GM12891 (cell line): ENCODE measurements around the gene OR56A5.

Experiments used
- DNase-seq: peaks from one replicate; pipeline ENCODE4 v3.0.0; 2011; ENCODE audit warnings: low spot score; ENCODE audit not compliant: insufficient read length
- FAIRE-seq: peaks from 2 replicates; lab custom pipeline; 2011; peaks lifted over from hg19 to GRCh38; lab: Jason Lieb, UNC
- PAX5 ChIP-seq: IDR thresholded peaks from 2 replicates; pipeline ENCODE4 v1.6.1; 2011; ENCODE audit warnings: low read length, moderate library complexity, mild to moderate bottlenecking; ENCODE audit not compliant: insufficient read depth, severe bottlenecking
- POLR2A ChIP-seq: IDR thresholded peaks from 2 replicates; pipeline ENCODE4 v1.6.1; 2011; ENCODE audit warnings: low read depth, low read length, control low read depth
- POLR2AphosphoS5 ChIP-seq: IDR thresholded peaks from 2 replicates; pipeline ENCODE4 v1.6.1; 2011; ENCODE audit warnings: low read depth, low read length, control low read depth
- POU2F2 ChIP-seq: IDR thresholded peaks from 2 replicates; pipeline ENCODE4 v1.6.1; 2011; ENCODE audit warnings: low read depth, mild to moderate bottlenecking, control low read depth, low read length, moderate library complexity
- SPI1 ChIP-seq: IDR thresholded peaks from 2 replicates; pipeline ENCODE4 v1.6.1; 2011; ENCODE audit warnings: low read depth, low read length, control low read depth
- TAF1 ChIP-seq: IDR thresholded peaks from 2 replicates; pipeline ENCODE4 v1.6.1; 2011; ENCODE audit warnings: low read depth, low read length, control low read depth

OR56A5 gene

DNA sequence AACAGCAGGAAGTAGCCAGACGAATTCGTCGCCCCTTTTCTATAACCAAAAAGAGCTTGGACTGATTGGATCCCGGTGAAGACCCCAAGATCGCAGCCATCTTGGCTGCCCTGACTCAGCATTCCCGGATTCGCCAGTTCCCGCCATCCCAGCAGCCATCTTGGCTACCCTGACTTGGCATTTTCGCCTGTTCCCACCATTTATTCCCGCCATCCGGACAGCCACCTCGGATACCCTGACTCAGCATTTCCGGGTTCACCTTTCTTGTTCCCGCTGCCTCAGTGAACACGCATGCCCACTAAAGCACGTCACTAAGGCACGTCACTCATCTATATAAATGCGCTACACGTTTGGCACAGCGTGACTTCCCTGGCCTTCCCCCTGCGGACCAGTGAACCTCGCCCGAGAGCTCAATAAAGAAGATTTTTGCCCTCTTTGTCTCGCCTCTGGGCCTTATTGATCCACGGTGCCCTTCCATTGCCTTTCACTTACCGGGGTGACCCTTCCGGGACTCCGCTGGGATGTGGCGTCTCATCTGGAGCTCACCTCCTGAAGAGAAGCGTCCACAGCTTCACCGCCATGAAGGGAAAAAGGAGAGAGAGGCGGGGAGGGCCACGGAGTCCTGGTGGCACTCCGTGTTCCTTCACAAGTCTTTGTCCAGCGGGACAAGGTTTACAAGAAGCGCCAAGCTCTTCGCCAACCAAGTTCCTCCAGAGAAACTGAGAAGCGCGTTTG is 30.3 kb downstream of the OR56A5 start:
- FAIRE-seq (no peak), DNase-seq (no peak)
- TF ChIP-seq SPI1 (no peak), POU2F2 (no peak), TAF1 (no peak), PAX5 (no peak)

- no peak for DNase-seq
- FAIRE-seq, result no peak
- no peak for TF ChIP-seq POLR2A
- no peak for TF ChIP-seq SPI1
- no peak for TF ChIP-seq POU2F2
- no peak for TF ChIP-seq POLR2AphosphoS5
- no peak for TF ChIP-seq TAF1
- no peak for TF ChIP-seq PAX5
Observed at GRCh38 chr11:5933116-5933515, 35.2 kb downstream of the OR56A5 start.

- DNase-seq (no peak), FAIRE-seq (no peak)
- TF ChIP-seq TAF1 (no peak), PAX5 (no peak), POU2F2 (no peak), POLR2A (no peak), SPI1 (no peak), POLR2AphosphoS5 (no peak)
Observed at GRCh38 chr11:5932671-5933070, 35.6 kb downstream of the OR56A5 start.

GRCh38 chr11:5931061-5931460 is 37.2 kb downstream of the OR56A5 start:
- FAIRE-seq (no peak), DNase-seq (no peak)
- no peak for TF ChIP-seq POLR2AphosphoS5
- no peak for TF ChIP-seq SPI1
- no peak for TF ChIP-seq TAF1
- no peak for TF ChIP-seq POLR2A
- TF ChIP-seq POU2F2, result no peak
- TF ChIP-seq PAX5, result no peak

DNA sequence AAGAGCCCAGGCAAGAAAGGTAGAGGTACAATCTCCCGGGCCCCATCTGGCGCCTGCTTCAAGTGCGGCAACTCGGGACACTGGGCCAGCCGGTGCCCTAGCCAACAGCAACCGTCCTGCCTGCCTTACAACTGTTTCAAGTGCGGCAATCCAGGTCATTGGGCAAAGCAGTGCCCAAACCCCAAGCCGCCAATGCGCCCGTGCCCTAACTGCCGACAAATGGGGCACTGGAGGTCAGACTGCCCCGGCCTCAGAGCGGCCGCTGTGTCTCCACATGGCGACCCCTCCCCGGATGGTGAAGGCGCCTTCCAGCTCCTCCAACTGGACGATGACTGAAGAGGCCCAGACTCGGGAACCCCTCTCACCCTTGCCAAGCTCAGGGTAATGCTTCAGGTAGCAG is 37.7 kb downstream of the OR56A5 start:
- DNase-seq (no peak), FAIRE-seq (no peak)
- no peak for TF ChIP-seq PAX5
- no peak for TF ChIP-seq POU2F2
- no peak for TF ChIP-seq TAF1
- TF ChIP-seq POLR2A, result no peak
- TF ChIP-seq SPI1, result no peak
- TF ChIP-seq POLR2AphosphoS5, result no peak

DNA sequence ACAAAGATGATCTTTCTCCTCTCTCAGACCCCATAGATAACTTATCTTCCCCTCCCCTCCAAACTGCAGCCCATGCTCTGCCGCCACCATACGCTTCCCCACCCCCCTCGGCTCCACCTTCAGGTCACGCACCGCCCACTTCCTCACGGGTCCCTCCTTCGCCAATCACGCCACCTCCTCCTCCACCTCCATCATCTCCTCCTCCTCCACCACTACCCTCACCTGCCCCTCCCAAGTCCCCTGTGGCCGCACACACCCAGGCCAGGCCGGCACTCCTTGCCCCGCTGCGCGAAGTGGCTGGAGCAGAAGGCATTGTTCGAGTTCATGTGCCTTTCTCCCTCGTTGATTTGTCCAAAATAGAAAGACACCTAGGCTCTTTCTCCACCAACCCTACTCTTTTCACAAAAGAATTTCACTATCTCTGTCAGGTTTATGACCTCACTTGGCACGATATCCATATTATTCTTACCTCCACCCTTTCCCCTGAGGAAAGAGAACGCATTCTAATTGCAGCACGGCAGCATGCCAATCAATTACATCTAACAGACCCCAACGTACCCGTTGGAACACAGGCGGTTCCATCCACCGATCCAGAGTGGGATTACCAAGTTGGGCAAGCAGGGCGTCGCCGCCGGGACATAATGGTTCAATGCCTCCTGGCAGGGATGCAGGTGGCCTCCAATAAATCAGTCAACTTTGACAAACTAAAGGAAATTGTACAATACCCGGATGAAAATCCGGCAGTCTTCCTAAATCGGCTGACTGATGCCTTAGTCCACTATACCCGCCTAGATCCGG is 38.5 kb downstream of the OR56A5 start:
- FAIRE-seq, result no peak
- no peak for TF ChIP-seq SPI1
- TF ChIP-seq POLR2A, result no peak
- no peak for TF ChIP-seq POLR2AphosphoS5
- no peak for TF ChIP-seq TAF1
- no peak for TF ChIP-seq PAX5
- no peak for TF ChIP-seq POU2F2
- DNase-seq, result no peak

- TF ChIP-seq TAF1, result no peak
- TF ChIP-seq POLR2A, result no peak
- no peak for TF ChIP-seq POLR2AphosphoS5
- no peak for TF ChIP-seq PAX5
- TF ChIP-seq POU2F2, result no peak
- no peak for TF ChIP-seq SPI1
- FAIRE-seq (no peak), DNase-seq (no peak)
Observed at GRCh38 chr11:5928811-5929210, 39.5 kb downstream of the OR56A5 start.

DNA sequence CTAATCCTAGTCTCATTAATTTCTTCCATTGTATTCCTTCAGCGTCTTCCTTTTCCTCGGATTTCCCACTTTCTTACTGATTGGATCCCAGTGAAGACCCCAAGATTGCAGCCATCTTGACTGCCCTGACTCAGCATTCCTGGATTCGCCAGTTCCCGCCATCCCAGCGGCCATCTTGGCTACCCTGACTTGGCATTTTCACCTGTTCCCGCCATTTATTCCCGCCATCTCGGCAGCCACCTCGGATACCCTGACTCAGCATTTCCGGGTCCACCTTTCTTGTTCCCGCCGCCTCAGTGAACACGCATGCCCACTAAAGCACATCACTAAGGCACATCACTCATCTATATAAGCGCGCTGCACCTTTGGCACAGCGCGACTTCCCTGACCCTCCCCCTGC is 40.0 kb downstream of the OR56A5 start:
- TF ChIP-seq POLR2A (no peak), SPI1 (no peak), POU2F2 (no peak), PAX5 (no peak), POLR2AphosphoS5 (no peak), TAF1 (no peak)
- FAIRE-seq (no peak), DNase-seq (no peak)

GRCh38 chr11:5923794-5924193 is 44.5 kb downstream of the OR56A5 start:
- no peak for TF ChIP-seq POLR2A
- TF ChIP-seq PAX5, result no peak
- no peak for TF ChIP-seq TAF1
- DNase-seq (no peak), FAIRE-seq (no peak)

DNA sequence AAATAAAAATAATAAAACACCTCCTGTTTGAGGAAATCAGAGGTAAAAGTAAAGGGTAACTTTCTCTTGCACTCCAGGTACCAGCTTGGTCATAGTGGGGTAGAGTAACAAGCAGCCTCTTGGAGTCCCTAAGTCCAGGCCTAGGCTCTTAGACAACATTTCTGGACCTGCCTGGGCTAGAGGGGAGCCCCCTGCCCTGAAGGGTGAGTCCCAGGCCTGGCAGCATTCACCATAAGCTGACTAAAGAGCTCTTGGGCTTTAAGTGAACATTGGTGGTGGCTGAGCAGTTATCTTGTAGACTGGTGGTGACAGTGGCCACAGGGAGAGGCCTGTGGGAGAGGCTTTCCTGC is 44.9 kb downstream of the OR56A5 start:
- DNase-seq, result no peak
- FAIRE-seq, result no peak
- TF ChIP-seq POLR2A, result no peak
- no peak for TF ChIP-seq POLR2AphosphoS5
- no peak for TF ChIP-seq TAF1
- no peak for TF ChIP-seq POU2F2
- TF ChIP-seq SPI1, result no peak
- no peak for TF ChIP-seq PAX5
